ENCODE results near the gene NOP16.

Gene NOP16

DNA sequence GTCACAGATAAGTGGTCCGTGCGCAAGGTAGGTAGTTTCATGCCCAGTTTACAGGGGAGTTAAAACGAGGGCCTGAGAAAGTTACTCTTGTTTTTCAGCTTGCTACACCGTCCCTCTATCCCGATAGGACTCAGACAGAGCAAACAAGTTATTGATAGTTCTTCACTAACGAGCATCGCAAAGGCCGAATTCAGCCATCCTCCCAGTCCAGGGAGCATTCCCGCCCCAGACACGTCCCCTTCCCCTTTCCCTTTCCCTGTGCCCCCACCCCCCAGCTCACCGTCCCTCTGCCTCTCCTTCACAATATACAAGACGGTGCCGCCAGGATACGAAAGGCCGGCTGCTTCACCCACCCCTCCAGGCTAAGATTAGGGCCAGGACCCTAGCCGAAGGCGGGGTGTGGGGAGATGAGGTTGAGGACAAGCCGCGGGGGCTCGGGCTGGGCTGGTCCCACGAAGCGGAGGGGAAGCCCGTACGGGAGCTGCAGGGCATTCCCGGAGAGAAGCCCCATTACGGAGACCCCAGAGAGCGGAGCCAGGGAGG, 27.4 kb downstream of the NOP16 start:
- DNase-seq (ENCODE audit: low read depth in 2 of 2) = no peak

- no peak for DNase-seq (ENCODE audit: low read depth in 2 of 2)
These were observed 28.7 kb downstream of the NOP16 start for GRCh38 chr5:176359658-176360057.

DNA sequence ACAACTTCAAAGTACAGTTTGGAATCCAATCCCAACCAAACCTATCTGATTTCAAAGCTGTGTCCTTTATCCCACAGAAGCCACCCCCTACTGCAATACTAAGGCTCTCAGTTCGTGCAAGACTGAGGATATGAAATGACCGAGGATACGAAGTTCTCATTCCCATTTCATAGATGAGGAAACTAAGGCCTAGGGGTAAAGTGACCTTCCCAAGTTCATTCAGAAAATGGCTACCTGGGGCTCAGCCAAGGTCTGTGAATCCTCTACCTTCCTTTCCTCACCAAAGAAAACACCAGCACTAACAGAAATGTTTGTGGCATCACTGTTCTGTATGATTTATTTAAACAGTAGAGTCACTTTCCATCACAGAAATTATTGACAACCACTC, 32.2 kb downstream of the NOP16 start:
- no peak for DNase-seq (ENCODE audit: low read depth in 2 of 2)

GRCh38 chr5:176355400-176356178, 32.8 kb downstream of the NOP16 start:
- no peak for DNase-seq (ENCODE audit: low read depth in 2 of 2)

- no peak for DNase-seq (ENCODE audit: low read depth in 2 of 2)
These were observed 34.9 kb downstream of the NOP16 start for GRCh38 chr5:176353533-176353932.

DNA sequence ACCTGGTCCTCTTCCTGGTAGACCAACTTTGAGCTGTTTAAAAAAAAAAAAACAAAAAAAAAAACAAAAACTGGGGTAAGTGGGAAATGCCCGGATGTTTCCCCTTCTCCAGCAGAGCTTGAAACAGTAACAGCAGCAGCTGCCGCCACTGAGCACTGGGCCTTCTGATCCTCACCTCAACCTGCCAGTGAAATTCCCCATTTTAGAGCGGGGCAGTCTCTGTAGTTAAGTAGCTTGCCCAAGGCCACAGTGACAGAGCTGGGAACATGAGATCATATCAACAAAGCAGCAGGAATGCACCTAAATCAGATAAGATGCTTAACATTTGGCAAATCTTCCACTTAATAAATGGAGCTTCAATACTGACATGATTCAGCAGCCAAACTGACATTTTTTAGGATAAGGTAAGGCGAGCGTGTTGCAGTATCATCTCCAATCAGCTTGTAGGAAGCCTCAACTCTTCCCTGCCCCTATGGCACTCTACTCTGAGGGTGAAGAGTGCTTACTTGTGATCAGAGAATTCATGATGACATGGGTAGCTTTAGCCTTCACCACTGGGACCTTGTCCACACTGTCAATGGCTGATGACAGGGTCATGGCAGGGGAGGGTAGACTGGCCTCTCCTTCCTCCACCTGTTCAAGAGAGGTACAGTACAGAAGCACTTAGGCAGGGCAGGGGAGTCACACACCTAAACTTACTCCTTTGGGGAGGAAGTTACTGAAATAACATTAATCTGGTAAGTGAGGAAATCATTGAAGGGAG, 36.1 kb downstream of the NOP16 start:
- no peak for DNase-seq (ENCODE audit: low read depth in 2 of 2)

DNA sequence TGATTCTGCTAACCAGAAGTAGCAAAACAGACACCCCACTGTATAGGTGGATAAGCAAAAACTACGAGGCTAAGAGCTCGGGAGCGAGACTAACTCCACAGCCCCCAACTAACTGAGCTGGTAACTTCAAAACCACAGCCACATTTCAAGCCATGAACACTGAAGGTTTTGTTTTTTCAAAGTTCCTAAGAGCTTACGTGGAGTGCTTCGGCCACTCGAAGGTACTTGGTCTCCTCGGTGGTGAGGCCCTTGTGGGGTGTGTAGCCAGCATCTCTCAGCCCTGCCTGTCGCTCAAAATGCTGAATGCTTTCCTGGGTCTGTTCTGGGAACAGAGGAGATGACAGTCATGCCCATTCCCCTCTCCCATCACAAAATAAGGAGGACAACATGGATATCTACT, 38.0 kb downstream of the NOP16 start:
- DNase-seq (ENCODE audit: low read depth in 2 of 2) = no peak

- DNase-seq (ENCODE audit: low read depth in 2 of 2) = no peak
These were observed 45.5 kb downstream of the NOP16 start for GRCh38 chr5:176342766-176343458.

DNA sequence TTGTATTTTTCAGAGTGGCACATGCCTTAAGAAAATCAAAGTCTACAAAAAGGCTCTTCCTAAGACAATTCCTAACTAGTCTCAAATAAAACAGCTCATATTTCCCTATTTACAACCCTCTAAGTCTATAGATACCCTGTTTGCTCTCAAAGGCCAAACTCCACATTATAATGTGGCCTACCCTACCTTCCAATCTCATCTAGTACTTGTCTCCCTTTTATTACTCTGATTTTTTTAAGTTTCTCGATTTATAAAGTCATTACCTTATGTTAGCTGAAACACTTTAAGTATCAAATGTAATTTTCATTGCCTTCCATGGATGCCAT, 46.3 kb downstream of the NOP16 start:
- no peak for DNase-seq (ENCODE audit: low read depth in 2 of 2)

DNA sequence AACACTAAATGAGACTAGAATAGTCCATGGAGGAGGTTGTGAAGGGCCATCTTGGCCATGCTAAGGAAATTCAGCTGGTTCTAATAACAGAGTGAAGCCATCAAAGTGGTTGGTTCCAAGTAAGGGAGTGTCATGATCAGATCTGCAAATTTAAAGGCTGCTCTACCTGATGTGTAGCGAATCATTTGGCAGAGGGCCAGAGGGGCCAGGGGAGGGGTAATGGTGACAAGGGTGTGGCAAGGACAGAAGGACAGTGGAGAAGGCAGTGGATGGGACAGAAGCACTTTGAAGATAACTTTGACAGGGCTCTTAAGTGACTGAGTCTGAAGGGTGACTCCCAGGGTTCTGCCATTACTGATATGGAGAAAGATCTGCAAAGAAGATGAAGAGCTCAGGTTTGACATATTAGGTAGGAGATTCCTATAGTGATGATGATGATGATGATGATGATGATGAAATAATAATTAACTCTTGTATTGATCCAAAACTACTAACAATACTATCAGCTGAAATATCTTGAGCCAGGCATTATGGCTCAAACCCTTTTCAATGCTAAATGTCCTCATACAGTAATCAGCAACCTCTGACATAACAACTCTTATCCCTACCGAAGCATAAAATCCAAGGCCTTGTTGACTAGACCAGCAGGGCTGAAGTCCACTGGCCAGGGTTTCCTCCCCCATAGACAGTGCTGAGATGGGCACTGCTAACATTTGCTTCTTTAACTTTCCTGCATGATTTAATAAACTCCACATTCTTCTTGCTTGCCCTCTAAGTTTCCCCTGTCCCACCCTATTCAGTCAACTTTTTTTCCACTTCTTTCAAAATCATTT, 46.9 kb downstream of the NOP16 start:
- no peak for DNase-seq (ENCODE audit: low read depth in 2 of 2)

GRCh38 chr5:176339304-176339703, 49.1 kb downstream of the NOP16 start:
- no peak for DNase-seq (ENCODE audit: low read depth in 2 of 2)

- no peak for DNase-seq (ENCODE audit: low read depth in 2 of 2)
These were observed 50.5 kb downstream of the NOP16 start for GRCh38 chr5:176337913-176338312.

GRCh38 chr5:176334031-176334770, 54.2 kb downstream of the NOP16 start:
- no peak for DNase-seq (ENCODE audit: low read depth in 2 of 2)

All from stimulated activated CD4-positive, alpha-beta T cell treated with anti-CD3 and anti-CD28 coated beads, Interleukin-1b, Interleukin-23, amount 100 ng/mL, for 1 hour (primary cell).